Lung microvascular endothelial cell (primary cell): ENCODE measurements around the gene DENND4A. TPM values are rescaled to one million over a fixed set of nuclear protein-coding genes. Genes with fewer than 3 reads are reported as not detected.
A peak's percentile ranks its signal among the peaks of the same experiment; 100 is the strongest.
"Not testable (repeated sequence)": the region's sequence is repeated elsewhere in the genome, so short reads cannot be mapped to it uniquely, and the experiment has no call there.

ENCODE experiments used
- DNase-seq, 2 donors: peaks; one replicate each; pipeline versions ENCODE4 v3.0.0 to v3.0.0-alpha.2; 2010; ENCODE audit warnings: low read depth in 2 of 2
- total RNA-seq: library from RNA; depleted of rRNA; stranded (reverse); fragments of >200 nt; gene quantifications from 2 replicates; pipeline ENCODE4 v1.2.1, GENCODE V29; 2014

The DENND4A gene
- total RNA-seq, 1 donor from 2014 or later, result 21.0 TPM

DNA sequence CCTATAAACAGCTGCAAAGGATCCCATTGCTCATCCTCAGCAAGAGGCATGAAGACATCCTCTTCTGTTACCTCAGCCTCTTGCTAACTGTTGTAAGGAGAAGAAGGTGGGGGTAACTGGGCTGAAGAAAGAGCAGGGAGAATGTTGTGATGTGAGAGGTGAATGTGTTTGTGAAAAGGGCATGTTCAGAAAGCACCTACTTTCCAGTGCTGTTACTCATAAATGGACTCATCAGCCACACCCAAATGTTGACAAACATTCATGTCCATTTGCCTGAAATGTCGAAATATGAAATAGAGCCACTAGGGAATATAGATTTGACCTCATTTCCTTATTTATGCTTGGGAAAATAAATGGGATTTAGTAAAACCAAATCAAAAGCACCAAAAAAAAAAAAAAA is 157.7 kb downstream of the DENND4A start:
- DNase-seq, result no peak

DNA sequence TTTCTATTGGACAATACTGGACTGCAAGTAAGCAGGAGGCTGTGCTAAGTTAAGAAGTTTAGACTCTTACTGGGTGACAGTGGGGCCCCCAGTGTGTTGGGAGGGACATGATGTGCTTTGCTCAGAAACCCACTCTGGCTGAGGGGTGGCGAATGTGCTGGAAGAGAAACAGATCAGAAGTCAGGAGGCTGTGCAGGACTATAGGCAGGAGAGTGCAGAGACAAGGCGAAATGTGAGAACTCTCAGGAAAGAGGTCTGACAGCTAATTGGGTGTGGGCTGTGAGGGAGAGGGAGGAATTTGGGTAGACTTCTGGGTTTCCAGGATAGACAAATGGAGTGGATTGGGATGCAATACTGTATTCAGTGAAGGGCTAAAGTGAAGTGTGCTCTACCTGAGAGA is 158.3 kb downstream of the DENND4A start:
- no peak for DNase-seq

DNA sequence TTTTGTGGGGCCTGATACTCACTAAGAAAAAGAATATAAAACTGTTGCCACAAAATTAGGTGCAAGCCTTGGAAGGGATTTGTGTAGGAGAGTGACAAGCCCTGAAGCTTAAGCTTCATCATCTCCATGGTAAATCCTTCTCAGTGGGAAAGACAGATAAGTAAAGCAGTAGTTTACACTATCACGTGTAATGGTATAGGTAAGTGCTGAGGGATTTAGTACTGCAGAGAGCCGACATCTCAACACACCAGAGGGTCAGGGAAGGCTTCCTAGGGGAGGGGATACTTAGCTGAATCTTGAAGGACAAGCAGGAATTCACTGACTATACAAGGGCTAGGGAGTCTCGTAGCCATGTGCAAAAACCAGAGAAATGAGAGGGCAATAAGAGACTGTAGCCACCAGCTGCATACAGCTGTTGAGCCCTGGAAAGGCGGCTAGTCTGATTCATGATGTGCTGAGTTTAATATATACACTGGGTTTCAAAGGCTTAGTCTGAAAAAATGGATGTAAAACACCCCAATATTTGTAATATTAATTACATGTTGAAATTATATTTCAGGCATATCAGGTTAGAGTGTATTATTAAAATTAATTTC is 159.2 kb downstream of the DENND4A start:
- no peak for DNase-seq

DNA sequence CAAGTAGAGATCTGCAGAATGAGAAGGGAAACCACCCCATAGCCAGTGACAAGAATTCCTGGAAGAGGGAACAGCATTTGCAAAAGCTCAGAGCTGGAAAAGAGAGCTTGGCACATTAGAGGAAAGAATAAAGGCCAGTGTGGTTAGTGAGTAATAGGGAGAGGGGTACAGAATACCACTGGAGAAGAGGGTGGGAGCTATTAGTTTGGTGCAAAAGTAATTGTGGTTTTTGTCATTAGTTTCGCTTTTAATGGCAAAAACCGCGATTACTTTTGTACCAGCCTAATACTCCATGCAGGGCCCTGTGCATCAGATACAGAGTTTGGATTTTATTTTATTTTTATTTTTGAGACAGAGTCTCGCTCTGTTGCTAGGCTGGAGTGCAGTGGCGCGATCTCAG is 160.6 kb downstream of the DENND4A start:
- no peak for DNase-seq

DNA sequence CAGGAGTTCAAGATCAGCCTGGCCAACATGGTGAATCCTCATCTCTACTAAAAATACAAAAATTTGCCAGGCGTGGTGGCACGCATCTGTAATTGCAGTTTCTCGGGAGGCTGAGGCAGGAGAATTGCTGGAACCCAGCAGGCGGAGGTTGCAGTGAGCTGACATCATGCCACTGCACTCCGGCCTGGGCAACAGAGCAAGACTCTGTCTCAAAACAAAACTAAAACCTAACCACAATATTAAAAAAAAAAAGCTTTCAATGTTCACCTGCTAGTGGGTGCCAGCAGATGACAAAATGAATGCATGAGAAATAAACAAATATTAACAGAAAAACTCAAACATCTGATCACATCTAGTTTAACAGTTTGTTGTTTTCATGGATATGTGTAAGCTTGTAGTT is 161.3 kb downstream of the DENND4A start:
- DNase-seq, result no peak

DNA sequence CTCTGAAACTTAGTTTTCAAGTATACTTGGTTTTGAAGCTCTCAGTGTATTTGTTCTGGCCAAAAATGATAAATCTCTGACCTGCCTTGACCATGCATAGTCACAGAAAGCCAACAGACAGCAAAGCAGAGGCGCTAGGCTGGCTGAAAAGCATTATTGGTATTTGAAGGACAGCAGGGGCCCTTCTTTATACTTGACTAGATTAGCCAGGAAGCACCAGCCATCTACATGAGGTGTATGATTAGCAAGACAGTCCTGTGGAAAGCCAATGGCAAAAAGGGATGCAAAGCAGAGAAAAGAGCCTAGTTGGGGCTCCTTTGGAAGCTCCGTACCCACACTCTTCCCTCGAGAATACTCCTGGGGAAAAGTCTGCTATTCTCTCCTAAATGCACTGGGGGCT is 162.5 kb downstream of the DENND4A start:
- DNase-seq, result no peak

DNA sequence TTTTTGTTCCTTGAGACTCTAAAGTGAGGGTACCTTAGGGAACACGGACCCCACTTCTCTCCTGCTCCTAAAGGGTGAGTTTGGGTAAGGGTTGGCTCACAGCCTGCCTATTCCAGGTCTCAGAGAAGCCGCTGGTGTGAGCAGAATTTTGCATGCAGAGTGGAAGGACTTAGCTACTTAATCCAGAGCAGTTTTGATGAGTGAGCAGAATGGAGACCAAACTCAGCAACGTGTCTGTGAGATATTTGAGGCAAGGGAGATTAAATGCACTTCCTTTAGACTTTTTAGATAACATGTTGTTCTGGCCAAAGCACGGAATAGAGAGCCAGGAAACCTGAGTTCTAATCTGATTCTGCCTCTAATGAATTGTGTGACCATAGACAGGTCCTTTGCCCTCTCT is 165.2 kb downstream of the DENND4A start:
- no peak for DNase-seq

DNA sequence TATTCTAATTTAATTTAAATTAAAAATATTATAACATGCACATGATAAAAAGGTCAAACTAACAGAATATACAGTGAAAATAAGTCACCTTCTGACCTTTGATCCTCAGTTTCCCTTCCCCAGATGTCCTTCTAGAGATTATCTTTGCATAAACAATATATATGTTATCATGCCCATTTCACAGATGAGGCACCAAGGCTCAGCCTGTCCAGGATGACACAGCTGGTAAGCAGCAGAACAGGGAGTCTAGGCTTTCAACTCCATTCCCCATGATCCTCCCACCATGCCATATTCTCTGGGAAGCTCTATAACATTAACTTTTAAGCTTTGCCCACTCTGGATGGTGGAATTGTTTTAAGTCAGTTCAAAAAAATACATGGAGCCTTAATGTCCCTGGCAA is 169.0 kb downstream of the DENND4A start:
- no peak for DNase-seq

DNA sequence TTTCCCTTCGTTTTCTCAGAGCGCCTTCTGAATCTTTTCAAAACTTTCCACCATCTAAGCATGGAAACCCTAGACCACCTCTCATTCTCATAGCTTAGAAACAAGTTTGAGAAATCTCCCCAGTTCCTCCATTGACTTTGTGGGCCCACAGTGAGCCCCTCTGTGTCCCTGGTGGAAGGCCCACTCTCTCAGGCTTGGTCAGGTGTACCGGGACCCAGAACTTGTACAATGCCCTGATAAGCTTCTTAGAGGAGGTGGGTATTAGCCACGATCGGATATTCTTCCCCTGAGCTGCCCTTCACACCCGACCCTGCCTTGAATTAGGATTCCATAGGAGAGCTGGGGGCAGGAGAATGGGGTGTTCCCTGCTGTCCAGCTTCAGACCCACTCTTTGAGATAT is 170.5 kb downstream of the DENND4A start, which contains the start of gene SLC24A1:
SLC24A1 (plus strand) TSS at position 301 of the 400 bp plus-strand sequence. CDS start 2,143 bp downstream, outside the sequence.
- no peak for DNase-seq

DNA sequence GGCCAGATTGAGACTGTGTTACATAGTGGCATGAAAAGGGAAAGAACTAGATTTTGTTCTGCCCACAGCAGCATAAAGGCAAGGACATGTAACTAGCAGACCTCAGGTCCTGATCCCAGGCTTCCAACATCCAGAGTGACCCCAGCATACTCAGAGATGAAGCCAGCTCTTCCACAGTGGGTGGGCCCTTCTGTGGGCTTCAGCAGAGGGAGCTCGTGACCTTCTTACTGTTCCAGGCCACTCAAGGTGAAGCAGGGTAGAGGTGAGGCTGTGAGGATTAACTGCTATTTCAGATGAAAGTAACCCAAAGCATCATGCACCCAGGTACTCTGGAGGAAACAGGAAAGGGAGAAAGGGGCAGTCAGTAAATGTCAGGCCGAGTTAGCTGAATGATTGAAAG is 171.3 kb downstream of the DENND4A start:
- DNase-seq, result no peak

DNA sequence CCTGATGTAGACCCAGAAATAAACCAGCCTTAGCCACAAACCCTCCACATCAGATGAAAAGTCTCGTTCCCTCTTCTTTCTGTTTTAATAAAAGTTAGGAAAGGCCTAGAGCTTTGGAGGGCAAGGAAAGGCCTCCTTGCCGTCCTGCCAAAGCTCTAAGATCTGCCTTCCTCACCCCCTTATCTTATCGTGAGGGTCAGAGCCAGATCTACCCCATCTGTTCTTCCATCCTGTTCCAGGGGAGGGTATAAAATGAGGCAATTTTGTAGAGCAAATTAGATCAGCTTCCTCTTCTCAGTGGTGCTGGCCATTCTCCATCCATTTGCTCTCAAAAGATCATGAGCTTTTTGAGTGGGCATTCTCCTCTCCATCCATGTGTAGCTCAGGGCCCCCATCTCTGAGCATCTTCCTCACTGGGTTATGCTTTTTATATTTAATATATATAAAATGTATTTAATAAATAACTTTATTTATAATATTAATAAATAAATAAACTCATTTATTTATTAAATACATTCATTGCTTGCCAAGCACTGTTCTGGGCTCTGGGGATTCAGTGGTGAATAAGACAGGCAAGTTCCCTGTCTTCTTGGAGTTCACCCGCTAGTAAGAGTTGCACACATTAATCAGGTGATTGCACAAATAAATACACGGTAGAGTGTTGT is 172.3 kb downstream of the DENND4A start:
- DNase-seq, result no peak

DNA sequence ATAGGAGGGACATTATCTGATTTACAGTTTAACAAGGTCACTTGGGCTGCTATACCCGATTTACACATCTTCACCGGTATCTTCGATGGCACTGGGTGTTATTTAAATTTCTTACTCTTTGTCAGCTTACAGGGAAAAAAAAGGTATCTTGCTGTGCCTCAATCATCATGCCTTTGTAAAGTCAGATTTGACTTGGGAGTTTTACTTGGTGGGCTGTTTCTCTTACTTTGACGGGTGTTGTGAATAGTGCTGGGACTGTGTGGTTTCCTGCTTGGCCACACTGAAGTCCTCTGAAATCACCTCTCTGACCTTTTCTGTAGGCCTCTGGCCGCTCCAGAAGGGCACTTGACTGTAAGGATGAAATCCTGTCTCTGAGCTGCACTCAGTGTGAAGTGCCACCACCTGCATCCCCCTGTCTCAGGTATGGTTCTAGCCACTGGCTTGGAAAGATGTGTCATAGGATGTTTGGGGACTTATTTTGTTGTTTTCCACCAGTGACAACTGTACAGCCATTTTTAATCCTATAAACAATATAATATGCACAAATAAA is 173.5 kb downstream of the DENND4A start:
- DNase-seq, result no peak

DNA sequence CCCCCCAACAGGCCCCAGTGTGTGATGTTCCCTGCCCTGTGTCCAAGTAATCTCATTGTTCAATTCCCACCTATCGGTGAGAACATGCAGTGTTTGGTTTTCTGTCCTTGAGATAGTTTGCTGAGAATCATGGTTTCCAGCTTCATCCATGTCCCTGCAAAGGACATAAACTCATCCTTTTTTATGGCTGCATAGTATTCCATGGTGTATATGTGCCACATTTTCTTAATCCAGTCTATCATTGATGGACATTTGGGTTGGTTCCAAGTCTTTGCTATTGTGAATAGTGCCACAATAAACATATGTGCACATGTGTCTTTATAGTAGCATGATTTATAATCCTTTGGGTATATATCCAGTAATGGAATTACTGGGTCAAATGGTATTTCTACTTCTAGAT is 176.2 kb downstream of the DENND4A start:
- DNase-seq, result not testable (repeated sequence)

DNA sequence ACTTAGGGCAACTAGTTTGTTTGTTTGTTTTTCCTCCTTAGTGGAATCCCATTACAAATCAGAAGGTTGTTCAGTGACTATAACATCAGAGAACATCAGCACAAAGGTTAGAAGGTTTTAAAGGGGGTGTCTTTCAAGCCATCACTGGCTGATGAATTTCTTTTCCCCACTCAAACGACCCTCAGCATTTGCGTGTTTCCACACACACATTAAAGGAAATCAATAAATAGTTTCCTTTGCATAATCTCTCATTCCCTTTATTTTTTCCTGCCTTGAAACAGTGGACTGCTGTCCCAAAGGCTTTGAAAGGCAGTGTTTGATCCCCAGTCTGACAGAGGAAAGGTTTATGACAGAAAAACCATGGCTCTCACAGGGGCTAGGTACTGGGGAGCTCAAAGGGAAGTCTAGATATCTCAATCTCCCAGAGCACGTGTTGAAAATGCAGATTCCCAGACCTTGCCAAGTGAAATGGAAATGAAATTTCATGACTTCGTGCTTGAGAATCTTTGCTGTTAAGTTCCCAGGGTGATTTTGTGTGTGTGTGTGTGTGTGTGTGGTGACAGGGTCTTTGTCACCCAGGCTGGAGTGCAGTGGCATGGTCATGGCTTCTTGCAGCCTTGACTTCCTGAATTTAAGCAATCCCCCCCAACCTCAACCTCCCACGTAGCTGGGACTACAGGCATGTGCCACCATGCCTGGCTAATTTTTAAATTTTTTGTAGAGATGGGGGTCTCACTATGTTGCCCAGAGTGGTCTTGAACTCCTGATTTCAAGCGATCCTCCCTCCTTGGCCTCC is 178.9 kb downstream of the DENND4A start:
- DNase-seq, result no peak

DNA sequence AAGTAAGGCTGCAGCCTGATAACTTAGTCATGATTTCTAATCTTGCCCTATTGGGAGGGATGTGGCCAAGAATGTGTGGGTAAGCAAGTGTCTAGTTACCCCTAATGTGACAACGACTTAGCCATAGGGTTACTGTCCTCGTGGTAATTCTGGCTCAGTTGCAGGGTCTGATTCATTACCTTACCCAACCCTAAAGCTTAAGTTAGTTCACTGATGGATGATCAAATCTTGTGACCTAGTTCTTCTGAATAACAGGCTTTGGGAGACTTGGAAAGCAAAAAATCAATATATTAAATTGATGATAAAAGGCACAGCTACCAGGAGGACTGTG is 179.5 kb downstream of the DENND4A start:
- no peak for DNase-seq

DNA sequence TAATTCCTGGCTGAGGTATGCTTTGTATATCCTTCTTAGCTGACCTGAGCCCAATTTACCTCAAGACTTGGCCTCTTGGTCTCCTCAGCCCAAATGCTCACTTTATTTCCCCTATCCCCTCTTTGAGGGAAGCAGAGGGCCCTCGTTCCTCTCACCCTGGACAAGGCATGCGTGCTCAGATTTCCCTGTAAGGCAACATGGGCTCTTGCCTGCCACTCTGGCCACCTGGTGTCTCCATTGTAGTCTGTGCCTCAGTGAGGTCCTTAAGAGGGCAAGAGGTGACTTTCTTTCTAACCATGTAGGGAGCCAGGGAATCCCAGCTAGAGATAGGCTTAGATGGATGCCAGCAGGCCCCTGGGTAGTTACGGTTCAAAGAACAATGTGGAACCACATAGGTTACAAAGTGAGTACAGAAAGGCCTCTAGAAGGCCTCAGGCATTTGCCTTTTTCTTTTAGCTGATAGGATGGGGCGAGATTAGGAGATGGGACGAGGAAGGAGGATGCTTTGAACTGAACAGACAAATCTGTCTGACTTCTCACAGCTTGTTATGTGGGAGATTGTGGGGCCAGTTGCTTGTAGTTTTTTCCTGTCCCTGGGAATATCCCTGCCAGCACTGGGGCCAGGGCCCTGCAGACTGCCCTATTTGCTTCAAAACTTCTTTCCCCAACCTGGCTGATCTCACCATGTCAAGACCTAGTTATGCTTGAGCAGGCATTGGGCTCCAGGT is 180.0 kb downstream of the DENND4A start:
- DNase-seq, result peak in 1 of 2 donors; percentile 11

DNA sequence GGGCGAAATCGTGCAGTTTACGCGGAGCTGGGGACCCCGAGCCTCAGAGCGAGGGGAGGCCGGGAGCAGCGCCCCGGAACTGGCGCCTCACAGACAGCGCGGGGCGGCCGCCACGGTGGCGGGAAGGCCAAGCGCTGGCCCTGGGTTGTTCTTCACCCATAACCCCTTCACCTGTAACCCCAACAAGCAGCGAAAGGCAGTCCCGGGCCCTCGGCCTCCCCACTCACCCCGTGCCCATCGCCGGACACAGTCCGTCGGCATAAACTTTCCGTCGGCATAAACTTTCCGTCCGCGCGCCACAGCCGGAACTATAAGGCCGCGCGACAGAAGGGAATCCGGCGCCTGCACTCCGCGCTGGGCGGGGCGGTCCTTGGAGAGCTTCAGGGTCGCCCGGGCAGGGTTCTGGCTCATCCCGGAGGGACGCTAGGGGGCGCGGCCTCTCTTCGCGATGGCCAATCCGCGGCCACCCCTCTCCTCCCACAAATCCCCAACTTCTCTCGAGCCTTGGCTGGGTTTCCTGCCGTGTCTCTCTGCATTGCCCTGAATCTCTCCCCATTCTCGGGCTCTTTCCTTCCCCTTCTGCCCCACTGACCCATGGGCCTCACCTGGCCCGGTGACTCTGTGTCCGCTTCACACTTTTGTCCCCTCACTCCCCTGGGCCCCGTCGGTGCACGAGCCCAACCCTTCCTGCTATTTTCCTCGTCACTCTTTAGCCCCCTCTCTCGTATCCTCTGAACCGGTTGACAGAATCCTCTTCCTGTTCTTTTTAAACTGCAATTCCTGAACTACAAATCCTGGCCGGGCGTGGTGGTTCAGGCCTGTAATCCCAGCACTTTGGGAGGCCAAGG is 181.0 kb downstream of the DENND4A start, which contains the start of gene INTS14:
INTS14 (minus strand) TSS at position 261 of the 848 bp plus-strand sequence. CDS start 3,751 bp downstream, outside the sequence.
- DNase-seq, result peak; percentile 98 to 99
